ENCODE measurements around the gene VPS37D. TPM values are rescaled to one million over a fixed set of nuclear protein-coding genes. Genes with fewer than 3 reads are reported as not detected.
"Not testable (repeated sequence)": the region's sequence is repeated elsewhere in the genome, so short reads cannot be mapped to it uniquely, and the experiment has no call there.

The VPS37D gene
- polyA plus RNA-seq, 1 donor: 2.8 TPM

DNA sequence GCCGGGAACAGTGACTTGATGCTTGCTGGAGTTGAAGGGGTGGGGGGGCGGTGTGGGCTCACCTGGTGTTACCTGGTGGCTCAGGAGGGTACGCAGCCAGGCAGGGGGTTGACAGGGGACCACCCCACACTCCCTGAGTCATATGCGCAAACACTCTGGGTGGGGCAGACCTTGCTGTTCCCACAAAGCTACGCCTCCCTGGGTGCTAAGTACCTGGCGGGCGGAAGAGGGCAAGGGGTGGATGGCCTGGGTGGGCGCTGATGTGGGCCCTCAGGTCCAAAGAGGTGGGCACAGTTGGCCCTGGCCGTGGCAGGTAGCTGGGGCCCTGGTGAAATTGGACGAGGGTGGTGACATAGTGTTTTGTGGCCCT lies 37.9 kb downstream of the VPS37D start:
- DNase-seq (ENCODE audit: low read depth): no peak

DNA sequence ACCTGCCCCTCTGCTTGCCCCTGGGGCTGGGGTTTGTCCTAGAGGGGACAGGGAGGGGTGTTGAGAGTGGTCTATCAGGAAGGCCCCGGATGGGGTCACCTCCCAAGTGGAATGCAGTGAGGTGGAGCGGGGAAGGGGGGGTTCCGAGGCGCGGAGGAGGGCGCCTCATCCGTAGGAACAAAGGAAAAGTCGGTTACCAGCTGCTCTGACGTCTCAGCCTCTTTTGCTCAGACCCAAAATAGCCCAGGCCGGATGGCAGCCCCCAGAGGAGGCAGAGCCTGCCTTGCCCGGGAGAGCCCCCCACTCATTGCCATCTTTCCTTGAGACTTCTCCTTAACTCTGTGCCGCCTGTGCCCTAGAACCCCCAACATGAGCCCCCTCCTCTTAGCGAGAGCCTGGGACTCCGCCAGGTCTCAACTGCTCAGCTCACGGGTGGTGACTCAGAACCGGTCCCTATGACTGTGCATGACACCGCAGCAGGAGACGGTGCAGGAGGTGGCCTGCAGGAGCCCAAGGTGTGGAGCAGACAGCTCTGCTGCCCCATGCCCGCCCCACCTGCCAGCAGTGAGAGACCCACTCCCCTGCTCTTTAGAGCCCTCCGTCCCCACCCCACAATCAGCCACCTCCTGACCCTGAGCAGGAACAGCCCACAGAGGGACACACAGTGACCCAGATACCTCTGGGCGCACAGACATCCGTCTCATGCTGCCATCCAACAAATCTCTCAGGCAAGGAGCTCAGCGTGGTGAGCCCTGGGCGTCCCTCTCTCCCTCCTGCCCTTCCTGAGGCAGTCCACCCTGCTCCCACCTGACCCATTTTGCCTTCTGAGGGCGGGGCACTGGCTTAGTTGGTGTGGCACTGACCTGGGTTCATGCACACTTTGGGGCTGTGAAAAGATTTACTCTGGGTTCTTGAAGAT lies 38.8 kb downstream of the VPS37D start:
- DNase-seq (ENCODE audit: low read depth): no peak

DNA sequence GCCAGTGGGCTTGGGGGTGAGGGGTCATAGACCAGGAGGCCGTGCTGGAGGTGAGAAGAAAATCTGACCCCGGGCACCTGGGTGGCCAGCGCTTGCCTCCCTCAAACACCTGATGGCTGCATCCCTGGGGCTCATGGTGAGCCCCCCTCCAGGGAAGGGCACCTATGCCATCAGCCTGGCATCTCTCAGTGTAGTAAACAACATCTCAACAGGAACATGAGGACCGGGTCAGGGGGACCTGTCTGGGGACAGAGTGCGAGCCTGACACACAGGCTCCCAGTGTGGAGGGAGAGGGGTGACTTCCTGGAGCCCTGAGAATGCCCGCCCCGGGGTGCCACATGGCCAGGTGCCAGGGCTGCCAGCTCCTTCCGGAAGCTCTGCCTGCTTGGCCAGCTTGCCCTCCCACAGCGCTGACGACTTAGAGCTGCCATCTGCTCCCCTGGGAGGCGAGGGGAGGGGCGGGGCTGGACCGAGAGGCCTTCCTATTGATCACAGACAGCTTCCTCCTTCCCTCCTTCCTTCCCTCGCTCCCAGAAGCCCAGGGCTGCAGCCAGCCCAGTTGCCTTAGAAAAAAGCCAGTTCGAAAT lies 39.5 kb downstream of the VPS37D start:
- no peak for DNase-seq (ENCODE audit: low read depth)

DNA sequence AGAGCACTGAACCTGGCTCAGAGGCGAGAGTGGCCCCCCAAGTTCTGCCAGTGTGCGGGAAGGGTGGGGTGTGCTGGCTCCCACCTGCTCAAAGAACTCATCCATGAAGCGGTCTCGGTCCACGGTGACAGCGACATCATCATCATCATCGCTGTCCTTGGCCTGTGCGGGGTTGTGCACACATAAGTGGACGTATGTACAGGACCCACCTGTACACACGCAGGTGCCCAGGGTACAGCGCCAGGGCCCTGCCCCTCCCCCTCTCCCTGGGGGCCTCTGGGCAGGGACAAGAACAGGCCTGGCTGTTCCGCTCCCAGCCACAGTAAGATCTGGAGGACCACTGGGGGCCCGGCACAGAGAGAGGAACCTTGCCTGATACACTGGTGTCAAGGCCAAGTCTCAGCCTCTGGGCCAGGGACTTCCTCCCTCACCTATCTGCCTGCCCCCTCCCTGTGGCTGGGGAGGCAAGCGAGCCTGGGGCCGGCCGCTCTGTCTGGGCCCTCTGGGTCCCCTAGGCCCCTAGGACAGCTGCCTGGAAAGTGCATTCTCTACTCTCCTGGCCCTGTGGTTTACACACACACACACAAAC lies 41.4 kb downstream of the VPS37D start:
- no peak for DNase-seq (ENCODE audit: low read depth)

DNA sequence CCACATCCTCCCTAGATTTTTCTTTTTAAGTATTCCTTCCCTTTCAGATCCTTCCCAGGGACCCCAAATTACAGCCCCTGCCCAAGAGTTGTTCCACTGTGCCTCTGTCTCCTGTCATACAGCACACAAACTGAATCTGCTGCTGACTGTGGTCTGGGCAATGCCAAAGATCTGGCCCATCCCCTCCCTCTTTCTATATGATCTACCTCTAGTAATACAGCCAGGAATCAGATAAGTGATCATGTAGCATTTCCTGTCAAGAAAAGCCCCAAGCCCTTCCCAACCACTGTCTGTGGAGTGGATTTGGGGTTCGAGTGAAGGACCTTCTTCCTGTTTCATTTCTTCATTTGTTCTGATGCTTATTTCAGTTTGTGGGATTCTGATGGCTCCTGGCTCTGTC lies 45.1 kb downstream of the VPS37D start:
- DNase-seq (ENCODE audit: low read depth): no peak

DNA sequence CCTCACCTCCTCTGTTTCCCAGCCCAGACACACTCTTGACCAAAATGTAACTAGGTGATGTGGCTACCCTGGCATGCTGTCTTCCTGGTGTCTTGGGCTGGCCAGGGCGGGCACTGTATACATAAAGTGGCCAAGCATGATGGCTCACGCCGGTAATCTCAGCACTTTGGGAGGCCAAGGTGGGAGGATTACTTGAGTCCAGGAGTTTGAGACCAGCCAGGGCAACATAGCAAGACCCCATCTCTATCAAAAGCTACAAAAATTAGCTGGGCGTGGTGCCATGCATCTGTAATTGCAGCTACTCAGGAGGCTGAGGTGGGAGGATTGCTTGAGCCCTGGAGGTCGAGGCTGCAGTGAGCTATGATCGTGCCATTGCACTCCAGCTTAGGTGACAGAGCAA lies 45.7 kb downstream of the VPS37D start:
- not testable (repeated sequence) for DNase-seq (ENCODE audit: low read depth)

DNA sequence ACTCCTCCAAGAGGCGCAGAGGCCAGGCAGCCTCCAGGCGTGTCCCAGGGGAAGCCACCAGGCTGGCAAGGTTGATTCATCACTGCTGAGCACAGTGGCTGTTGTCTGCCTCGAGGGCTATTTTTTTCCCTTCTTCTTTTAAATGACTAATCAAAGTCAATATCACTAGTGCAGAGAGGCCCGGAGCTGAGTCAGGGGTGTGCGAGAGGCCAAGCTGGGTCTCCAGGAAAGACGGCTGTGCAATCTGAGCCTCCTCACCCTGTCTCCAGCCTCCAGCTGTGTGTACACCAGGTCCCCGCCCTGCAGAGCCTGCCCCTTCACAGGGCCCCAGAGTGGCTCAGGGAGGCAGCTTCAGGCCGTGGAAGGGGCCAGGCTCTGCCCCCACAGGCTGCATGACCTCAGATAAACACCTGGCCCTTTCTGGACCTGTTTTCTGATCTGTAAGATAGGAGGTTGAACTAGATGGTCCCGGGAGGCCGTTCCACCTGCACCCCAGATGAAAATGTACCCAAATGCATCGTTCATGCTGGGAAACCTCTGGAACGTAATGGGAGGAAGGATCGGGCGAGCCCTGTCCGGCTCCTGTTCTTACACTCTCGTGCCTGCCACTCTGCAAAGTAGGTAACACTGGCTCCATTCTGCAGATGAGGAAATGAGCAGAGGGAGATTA lies 48.2 kb downstream of the VPS37D start:
- no peak for DNase-seq (ENCODE audit: low read depth)

DNA sequence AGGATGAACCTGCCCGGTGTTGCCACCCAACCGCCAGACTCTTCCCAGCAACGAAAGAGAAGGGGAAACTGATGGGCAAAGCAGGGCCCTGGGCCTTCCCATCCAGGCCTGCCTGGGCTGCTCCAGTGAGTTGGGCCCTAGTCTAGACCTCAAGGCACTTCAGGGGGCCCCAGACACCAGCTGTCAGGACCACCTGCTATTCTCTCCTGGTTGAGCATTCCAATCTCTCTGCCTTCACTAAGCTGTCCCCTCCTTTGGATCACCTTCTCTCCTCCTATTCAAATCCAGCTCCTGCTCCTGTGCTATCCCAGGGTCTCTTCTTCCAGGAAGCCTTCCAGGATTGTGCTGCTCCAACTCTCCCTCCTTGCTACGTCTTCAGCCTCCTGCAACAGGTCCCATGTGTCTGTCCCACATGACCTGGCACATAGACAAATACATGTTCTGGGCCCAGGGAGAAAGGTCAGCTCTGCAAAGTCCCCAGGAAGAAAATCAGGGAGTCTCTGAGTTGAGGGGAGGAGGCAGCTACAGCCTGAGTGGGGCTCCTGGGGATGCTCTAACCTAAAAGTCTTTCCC lies 48.8 kb downstream of the VPS37D start:
- DNase-seq (ENCODE audit: low read depth): no peak

DNA sequence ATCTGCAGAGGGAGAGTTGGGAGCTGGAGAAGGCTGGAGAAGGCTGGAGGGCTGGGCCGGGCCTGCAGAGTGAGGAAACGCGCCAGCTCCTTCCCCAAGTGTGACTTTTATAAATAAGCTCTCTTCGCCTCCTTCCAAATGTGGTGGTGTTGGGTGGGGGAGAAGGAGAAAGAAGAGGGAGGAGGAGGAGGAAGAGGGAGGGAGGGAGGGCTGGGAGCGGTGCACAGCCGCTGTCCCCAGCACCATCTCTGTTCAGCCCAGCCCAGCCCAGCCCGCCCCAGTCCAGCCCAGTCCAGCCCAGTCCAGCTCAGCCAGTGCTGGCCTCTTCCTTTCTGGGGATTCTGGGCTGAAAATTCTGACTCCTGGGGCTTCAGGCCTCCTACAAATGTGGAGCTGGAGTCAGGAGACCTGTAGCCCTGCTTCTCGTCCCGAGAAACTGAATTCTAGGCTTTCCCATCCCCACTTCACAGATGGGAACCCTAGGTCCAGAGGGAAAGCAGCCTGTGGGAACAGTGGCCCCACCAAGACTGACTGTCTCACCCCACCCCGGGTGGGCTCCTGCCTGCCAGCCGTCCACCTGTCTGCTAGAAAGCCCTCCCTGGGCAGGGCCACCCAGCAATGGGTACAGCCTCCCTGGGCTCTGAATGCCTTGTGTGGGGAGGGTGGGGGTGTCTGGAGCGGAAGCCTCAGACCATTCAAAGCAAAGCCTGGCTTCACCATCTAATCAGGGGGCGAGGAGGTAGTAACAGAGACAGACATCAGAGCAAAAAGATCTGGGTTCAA lies 49.6 kb downstream of the VPS37D start:
- no peak for DNase-seq (ENCODE audit: low read depth)

DNA sequence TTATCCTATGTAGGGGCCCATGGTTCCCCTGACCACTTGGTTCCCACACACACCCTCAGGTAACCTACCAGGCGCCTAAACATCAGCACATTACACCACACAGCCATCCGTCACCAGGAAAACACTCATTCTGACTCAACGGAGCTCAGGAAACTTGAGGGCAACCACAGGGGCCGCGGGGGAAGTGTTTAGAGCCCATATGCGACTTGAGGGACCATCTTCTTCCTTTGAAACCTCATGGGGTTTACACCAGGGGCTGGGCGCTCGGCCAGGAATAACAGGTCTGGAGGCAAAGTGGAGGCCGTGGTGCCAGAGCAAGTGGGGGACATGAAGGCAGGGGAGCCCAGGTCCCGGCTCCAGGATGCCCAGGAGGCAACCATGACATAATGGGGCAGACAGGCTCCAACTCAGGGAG lies 50.4 kb downstream of the VPS37D start:
- no peak for DNase-seq (ENCODE audit: low read depth)

DNA sequence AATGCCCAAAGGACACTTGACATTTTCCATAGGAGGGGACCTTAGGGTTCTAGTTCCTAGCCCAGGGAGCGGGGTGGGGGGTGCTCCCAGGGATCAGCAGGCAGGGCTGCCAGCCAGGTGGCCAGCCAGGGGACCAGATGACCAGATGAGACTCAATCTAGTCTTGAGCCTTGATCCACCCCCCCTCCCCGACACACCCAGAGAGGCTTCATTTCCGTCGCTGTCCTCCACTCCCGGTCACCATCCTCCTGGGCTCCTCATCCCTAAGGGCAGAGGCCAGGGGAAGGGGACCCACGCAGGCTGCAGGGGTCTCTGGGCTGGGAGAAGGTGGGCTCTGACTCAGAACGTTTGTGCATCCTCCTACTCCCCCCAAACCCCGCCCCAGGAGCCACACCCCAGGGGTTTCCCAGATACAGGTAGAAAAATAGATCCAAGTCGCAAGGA lies 50.8 kb downstream of the VPS37D start:
- no peak for DNase-seq (ENCODE audit: low read depth)

DNA sequence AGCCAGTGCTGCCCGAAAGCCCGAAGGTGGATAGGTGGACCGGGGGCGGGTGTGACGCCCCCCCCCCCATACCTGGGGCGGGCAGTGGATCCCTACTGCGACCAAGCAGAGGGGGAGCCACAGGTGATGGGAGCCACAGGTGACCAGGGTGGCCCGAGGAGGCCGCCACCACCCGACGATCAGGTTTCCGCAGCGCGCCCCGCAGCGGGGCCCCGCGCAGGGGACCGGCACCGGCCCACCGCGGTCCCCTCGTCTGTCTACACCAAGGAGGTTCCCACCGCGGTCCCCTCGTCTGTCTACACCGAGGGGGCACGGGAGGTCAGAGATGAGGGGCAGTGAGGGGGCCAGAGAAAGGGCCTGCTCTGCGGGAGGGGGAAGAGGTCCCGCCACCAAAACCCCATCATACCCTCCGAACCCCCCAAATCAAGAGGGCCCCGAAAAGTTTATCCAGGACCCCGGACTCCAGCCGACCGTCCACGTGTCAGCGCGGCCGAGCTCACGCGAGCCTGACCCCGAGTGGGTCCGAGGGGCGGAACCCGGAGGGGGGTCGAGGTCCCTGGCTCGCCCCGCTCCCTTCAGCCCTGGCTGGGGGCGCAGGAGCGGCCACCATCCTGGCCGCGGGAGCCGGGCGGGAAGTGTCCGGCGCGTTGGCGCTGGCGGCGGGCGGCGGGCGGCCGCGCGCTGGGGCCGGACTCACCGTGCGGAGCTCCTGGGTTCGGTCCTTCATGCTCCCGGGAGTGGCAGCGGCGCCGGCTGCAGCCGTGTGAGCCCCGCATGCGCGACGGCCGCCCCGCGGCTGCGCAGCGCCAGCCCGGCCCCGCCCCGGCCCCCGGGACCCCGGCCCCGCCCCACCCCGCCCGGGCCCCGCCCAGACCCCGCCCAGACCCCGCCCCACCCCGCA lies 51.5 kb downstream of the VPS37D start, which contains the start of gene STX1A:
Gene STX1A (minus strand): TSS at position 765 of the 901 bp plus-strand sequence. CDS start 38 bp downstream, at position 727.
- no peak for DNase-seq (ENCODE audit: low read depth)

DNA sequence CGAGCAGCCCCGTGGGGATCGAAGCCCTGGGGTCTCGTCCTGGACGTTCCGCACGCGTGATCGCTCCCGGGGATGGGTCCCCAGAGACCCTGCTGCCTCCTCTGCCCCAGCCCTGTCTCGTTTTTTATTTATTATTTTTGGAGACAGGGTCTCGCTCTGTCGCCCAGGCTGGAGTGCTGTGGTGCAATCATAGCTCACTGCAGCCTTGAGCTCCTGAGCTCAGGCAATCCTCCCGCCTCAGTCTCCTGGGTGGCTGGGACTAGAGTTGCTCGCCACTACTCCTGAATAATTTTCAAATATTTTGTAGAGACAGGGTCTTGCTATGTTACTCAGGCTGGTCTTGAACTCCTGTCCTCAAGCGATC lies 52.2 kb downstream of the VPS37D start:
- no peak for DNase-seq (ENCODE audit: low read depth)

DNA sequence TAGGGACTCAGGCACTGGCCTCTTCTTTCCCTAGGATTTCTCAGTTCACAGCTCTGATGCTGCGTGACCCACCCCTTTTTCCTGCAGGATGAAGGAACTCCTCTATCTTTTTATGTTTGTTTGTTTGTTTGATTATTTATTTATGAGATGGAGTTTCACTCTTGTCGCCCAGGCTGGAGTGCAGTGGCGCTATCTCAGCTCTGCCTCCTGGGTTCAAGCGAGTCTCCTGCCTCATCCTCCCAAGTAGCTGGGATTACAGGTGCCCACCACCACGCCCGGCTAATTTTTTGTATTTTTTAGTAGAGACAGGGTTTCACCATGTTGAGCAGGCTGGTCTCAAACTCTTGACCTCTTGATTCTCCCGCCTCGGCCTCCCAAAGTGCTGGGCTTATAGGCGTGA lies 52.8 kb downstream of the VPS37D start:
- DNase-seq (ENCODE audit: low read depth): not testable (repeated sequence)

DNA sequence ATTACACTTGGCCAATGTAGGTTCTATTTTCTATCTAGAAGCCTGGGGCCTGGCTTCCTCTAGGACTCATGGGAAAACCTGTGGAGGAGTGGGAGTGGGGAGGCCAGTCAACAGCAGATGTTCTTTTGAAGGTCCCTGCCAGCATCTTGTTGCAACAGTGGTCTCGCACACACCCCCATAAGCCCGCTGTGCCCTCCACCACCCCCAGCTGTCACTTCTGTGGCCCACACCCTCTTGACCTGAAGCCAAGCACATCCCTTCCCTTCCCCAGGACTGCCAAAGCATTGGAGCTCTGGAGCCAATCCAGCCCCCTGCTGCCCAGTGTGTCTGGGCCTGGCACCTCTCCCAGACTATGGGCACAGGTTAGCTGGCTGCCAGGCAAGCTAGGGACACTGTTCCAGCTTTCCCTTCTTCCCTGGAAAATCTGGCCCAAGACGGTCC lies 53.8 kb downstream of the VPS37D start:
- no peak for DNase-seq (ENCODE audit: low read depth)

Other genes starting within 250 kb of the VPS37D start
- gene FZD9, start 234.1 kb upstream of the VPS37D start, polyA plus RNA-seq (ENCODE audit: insufficient read length): 18.6 TPM
- gene BAZ1B, start 145.5 kb upstream of the VPS37D start, polyA plus RNA-seq (ENCODE audit: insufficient read length): 45.5 TPM
- 38.4 TPM for gene BCL7B, start 110.1 kb upstream of the VPS37D start, polyA plus RNA-seq (ENCODE audit: insufficient read length)
- gene TBL2, start 89.3 kb upstream of the VPS37D start, polyA plus RNA-seq (ENCODE audit: insufficient read length): 23.5 TPM
- 0.10 TPM for gene MLXIPL, start 43.3 kb upstream of the VPS37D start, polyA plus RNA-seq (ENCODE audit: insufficient read length)
- 6.3 TPM for gene DNAJC30, start 15.6 kb downstream of the VPS37D start, polyA plus RNA-seq (ENCODE audit: insufficient read length)
- 83.7 TPM for gene BUD23, start 15.8 kb downstream of the VPS37D start, polyA plus RNA-seq (ENCODE audit: insufficient read length)
- gene STX1A, start 51.8 kb downstream of the VPS37D start, polyA plus RNA-seq (ENCODE audit: insufficient read length): 13.5 TPM
- gene ABHD11, start 71.0 kb downstream of the VPS37D start, polyA plus RNA-seq (ENCODE audit: insufficient read length): 10.7 TPM
- gene CLDN3, start 102.4 kb downstream of the VPS37D start, polyA plus RNA-seq (ENCODE audit: insufficient read length): 0.14 TPM
- gene CLDN4, start 163.2 kb downstream of the VPS37D start, polyA plus RNA-seq (ENCODE audit: insufficient read length): 0.49 TPM
- 1.9 TPM for gene METTL27, start 174.7 kb downstream of the VPS37D start, polyA plus RNA-seq (ENCODE audit: insufficient read length)
- not detected for gene TMEM270, start 193.3 kb downstream of the VPS37D start, polyA plus RNA-seq (ENCODE audit: insufficient read length)

Data from forelimb muscle (tissue), 1 donor.